Astrocyte (in vitro differentiated cells and primary cell): ENCODE measurements around the gene KLRC3.

Source experiments
- EZH2 ChIP-seq: IDR thresholded peaks from 2 replicates; pipeline ENCODE4 v1.6.1; 2012; ENCODE audit warnings: mild to moderate bottlenecking, low read length, inconsistent platforms; ENCODE audit not compliant: insufficient read depth
- TF ChIP-seq, protein P1 (sequence below): IDR thresholded peaks from 2 replicates; pipeline ENCODE4 v1.5.1; 2011; ENCODE audit warnings: low read depth, mild to moderate bottlenecking, inconsistent platforms, low read length, moderate library complexity; ENCODE audit not compliant: insufficient read depth

DNA sequence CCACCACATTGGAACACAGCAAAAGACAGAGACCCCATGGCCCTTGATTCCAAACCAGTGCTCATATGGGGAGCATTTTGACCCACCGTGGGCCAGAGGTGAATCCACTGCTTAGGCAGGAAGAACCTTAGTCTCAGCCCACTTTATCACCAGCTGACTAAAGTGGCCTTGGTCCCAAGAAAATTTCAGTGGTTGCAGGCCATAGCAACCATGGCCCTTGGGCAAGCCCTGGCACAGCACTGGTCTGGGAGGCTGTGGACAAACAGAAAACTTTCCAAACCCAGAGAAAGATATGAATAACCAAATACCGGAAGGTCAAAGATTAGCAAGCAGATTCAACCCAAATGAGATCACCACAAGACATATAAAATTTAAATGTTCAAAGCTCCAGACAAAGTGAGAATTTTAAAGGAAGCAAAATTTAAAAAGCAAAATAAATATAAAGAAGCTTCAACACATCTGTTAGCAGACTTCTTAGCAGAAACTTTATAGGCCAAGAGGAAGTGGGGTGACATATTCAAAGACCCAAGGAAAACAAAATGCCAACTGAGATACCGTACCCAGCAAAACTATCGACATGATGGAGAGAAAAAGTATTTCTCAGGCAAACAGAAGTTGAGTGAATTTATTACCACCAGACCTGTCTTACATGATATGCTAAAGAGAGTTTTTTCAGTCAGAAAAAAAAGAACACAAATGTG lies 38.3 kb downstream of the KLRC3 start:
- TF ChIP-seq, protein P1, sequence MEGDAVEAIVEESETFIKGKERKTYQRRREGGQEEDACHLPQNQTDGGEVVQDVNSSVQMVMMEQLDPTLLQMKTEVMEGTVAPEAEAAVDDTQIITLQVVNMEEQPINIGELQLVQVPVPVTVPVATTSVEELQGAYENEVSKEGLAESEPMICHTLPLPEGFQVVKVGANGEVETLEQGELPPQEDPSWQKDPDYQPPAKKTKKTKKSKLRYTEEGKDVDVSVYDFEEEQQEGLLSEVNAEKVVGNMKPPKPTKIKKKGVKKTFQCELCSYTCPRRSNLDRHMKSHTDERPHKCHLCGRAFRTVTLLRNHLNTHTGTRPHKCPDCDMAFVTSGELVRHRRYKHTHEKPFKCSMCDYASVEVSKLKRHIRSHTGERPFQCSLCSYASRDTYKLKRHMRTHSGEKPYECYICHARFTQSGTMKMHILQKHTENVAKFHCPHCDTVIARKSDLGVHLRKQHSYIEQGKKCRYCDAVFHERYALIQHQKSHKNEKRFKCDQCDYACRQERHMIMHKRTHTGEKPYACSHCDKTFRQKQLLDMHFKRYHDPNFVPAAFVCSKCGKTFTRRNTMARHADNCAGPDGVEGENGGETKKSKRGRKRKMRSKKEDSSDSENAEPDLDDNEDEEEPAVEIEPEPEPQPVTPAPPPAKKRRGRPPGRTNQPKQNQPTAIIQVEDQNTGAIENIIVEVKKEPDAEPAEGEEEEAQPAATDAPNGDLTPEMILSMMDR: no peak
- TF ChIP-seq EZH2: no peak
